Activated CD8-positive, alpha-beta T cell treated with anti-CD3 and anti-CD28 coated beads, Interleukin-2, amount 10 ng/mL, durations not matched to agents 7 days and 5 days (primary cell): ENCODE results near the gene CTNNBIP1. TPM values are rescaled to one million over a fixed set of nuclear protein-coding genes. Genes with fewer than 3 reads are reported as not detected.

Experiments used
- ATAC-seq: fragments of 150-1000 bp; cut with Tn5 transposase; one replicate; pipeline ENCODE4 v1.10.0; 2021; ENCODE audit warnings: moderate library complexity
- CTCF ChIA-PET: fragments of 350-600 bp; sonication (Branson Sonifier 250); formaldehyde crosslinking; loops from one replicate; lab custom pipeline; 2021; ENCODE audit warnings: antibody characterized with exemption; lab: Charles Lee
- POLR2A ChIA-PET: fragments of 350-600 bp; sonication (Branson Sonifier 250); formaldehyde crosslinking; loops from one replicate; lab custom pipeline; 2021; ENCODE audit warnings: antibody characterized with exemption; lab: Charles Lee
- DNase-seq: peaks from one replicate; pipeline ENCODE4 v3.0.0-alpha.2; 2020
- H3K27ac Mint-ChIP-seq: one replicate; pipeline ENCODE4 v1.8.0; 2021; ENCODE audit warnings: mild to moderate bottlenecking, mixed read lengths
- H3K27me3 Mint-ChIP-seq: one replicate; pipeline ENCODE4 v1.8.0; 2021; ENCODE audit warnings: low read depth, mixed read lengths
- H3K36me3 Mint-ChIP-seq: one replicate; pipeline ENCODE4 v1.8.0; 2021; ENCODE audit warnings: low read depth, mixed read lengths
- H3K4me1 Mint-ChIP-seq: one replicate; pipeline ENCODE4 v1.8.0; 2021; ENCODE audit warnings: low read depth, mixed read lengths
- H3K4me3 Mint-ChIP-seq: one replicate; pipeline ENCODE4 v1.8.0; 2021; ENCODE audit warnings: mild to moderate bottlenecking, mixed read lengths
- H3K9me3 Mint-ChIP-seq: one replicate; pipeline ENCODE4 v1.8.0; 2022; ENCODE audit warnings: mixed read lengths; ENCODE audit not compliant: insufficient read depth
- total RNA-seq, 2 experiments: library from RNA; stranded (reverse); gene quantifications; one replicate each; pipeline ENCODE4 v1.2.3, GENCODE V29; 2021

The CTNNBIP1 gene
- total RNA-seq, 2 experiments from 2014 or later: 18.2 to 23.6 TPM

- H3K27me3 Mint-ChIP-seq: peaks cover 2% of the 10 kb centered on the region
- H3K4me1 Mint-ChIP-seq: peaks cover 42% of the 10 kb centered on the region
- H3K27ac Mint-ChIP-seq: no peak overlapping the region
- H3K4me3 Mint-ChIP-seq: no peak overlapping the region
- no peak for ATAC-seq
- ChIA-PET CTCF (interaction anchor here (0.9 to 4.1 kb wide), 4 partner anchors 26 to 238 kb away, joined by 3 to 31 read pairs (median 4); partner anchors contain the start of gene TMEM201), POLR2A (interaction anchor here (0.8 kb wide), 1 partner anchor 52 kb away, joined by 4 read pairs; no protein-coding TSS in a partner anchor)
- H3K36me3 Mint-ChIP-seq: peaks cover 8% of the 10 kb centered on the region
- H3K9me3 Mint-ChIP-seq: no peaks in the 10 kb centered on the region
- DNase-seq: no peak
Measured at GRCh38 chr1:9826087-9826486, 84.0 kb downstream of the CTNNBIP1 start.

GRCh38 chr1:9825093-9826074, 84.7 kb downstream of the CTNNBIP1 start:
- H3K36me3 Mint-ChIP-seq: peaks cover 11% of the 10 kb centered on the region
- peak overlapping the region; percentile 67 for H3K27ac Mint-ChIP-seq

GRCh38 chr1:9824702-9825089, 85.4 kb downstream of the CTNNBIP1 start:
- ATAC-seq (no peak), DNase-seq (no peak)
- H3K4me3 Mint-ChIP-seq: peak overlapping the region; percentile 46
- H3K4me1 Mint-ChIP-seq: peaks cover 49% of the 10 kb centered on the region
- H3K36me3 Mint-ChIP-seq: peaks cover 13% of the 10 kb centered on the region
- no peaks in the 10 kb centered on the region for H3K9me3 Mint-ChIP-seq
- no peaks in the 10 kb centered on the region for H3K27me3 Mint-ChIP-seq
- ChIA-PET CTCF (interaction anchor here (1.4 to 4.1 kb wide), 2 partner anchors 40 to 126 kb away, joined by 3 to 31 read pairs; no protein-coding TSS in a partner anchor), POLR2A (no interaction called here)
- peak overlapping the region; percentile 39 for H3K27ac Mint-ChIP-seq

More at GRCh38 chr1:9825093-9826074, 84.7 kb downstream of the CTNNBIP1 start:
- peaks cover 45% of the 10 kb centered on the region for H3K4me1 Mint-ChIP-seq
- peak overlapping the region; percentile 46 for H3K4me3 Mint-ChIP-seq
- H3K27me3 Mint-ChIP-seq: peaks cover 2% of the 10 kb centered on the region
- no peaks in the 10 kb centered on the region for H3K9me3 Mint-ChIP-seq
- ATAC-seq: peak; percentile 27
- DNase-seq: peak; percentile 56
- ChIA-PET POLR2A (interaction anchor here (0.8 kb wide), 1 partner anchor 53 kb away, joined by 4 read pairs; no protein-coding TSS in a partner anchor), CTCF (interaction anchor here (0.9 to 4.1 kb wide), 4 partner anchors 26 to 237 kb away, joined by 3 to 31 read pairs (median 4); partner anchors contain the start of gene TMEM201)

DNA sequence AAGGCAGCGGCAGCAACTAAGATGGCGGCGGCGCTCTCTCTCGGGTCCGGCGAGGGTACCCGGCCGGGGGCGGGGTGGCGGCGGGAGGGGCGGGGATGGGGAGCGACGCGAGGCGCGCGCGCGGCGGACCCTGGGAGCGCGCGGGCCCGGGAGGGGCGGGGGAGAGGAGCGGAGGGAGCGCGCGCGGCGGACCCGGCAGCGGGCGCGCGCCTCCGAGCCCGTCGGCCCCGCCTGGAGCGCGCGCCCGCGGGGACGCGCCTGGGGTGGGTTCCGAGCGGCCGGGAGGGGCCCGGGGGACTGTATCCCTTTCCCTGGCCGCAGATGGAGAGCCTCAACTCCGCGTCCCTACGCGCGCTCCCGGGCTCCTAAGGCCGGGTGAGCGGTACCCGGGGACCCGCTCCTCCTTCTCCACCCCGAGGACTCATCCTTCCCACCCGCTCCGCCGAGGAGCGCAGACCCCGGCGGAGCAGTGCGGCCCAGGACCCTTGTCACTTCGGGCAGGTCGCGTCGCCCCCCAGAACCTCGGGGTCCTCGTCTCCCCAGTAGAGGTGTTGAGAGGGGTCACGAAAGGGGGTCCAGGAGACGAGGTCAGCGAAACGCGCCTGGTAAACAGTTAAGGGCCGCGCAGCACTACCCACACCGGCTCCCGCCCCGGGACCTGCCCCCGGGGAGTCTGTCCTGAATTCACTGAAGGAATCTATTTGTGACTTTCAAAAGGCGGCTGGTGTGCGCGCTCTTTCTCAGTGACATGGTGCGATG, 85.9 kb downstream of the CTNNBIP1 start, which contains the start of gene CLSTN1:
TSS of gene CLSTN1 (minus strand) at position 23 of the 759 bp plus-strand sequence. CDS start 232 bp downstream, outside the sequence.
- ChIA-PET CTCF (interaction anchor here (4.1 kb wide), 1 partner anchor 39 kb away, joined by 31 read pairs; no protein-coding TSS in a partner anchor), POLR2A (no interaction called here)
- peaks cover 49% of the 10 kb centered on the region for H3K4me1 Mint-ChIP-seq
- H3K4me3 Mint-ChIP-seq: peak within 1 kb of the TSS; percentile 98
- H3K9me3 Mint-ChIP-seq: no peaks in the 10 kb centered on the region
- no peaks in the 10 kb centered on the region for H3K27me3 Mint-ChIP-seq
- H3K27ac Mint-ChIP-seq: peak within 1 kb of the TSS; percentile 92
- ATAC-seq (peak; percentile 81), DNase-seq (peak; percentile 94)
- H3K36me3 Mint-ChIP-seq: peaks cover 16% of the 10 kb centered on the region

GRCh38 chr1:9823693-9823942, 86.5 kb downstream of the CTNNBIP1 start:
- CTCF ChIA-PET: no interaction called here
- Mint-ChIP-seq H3K36me3 (peaks cover 19% of the 10 kb centered on the region), H3K4me1 (peaks cover 49% of the 10 kb centered on the region), H3K27ac (peak overlapping the region; percentile 63), H3K9me3 (no peaks in the 10 kb centered on the region), H3K4me3 (peak overlapping the region; percentile 53), H3K27me3 (no peaks in the 10 kb centered on the region)
- ATAC-seq (peak; percentile 45), DNase-seq (no peak)
- POLR2A ChIA-PET: no interaction called here

DNA sequence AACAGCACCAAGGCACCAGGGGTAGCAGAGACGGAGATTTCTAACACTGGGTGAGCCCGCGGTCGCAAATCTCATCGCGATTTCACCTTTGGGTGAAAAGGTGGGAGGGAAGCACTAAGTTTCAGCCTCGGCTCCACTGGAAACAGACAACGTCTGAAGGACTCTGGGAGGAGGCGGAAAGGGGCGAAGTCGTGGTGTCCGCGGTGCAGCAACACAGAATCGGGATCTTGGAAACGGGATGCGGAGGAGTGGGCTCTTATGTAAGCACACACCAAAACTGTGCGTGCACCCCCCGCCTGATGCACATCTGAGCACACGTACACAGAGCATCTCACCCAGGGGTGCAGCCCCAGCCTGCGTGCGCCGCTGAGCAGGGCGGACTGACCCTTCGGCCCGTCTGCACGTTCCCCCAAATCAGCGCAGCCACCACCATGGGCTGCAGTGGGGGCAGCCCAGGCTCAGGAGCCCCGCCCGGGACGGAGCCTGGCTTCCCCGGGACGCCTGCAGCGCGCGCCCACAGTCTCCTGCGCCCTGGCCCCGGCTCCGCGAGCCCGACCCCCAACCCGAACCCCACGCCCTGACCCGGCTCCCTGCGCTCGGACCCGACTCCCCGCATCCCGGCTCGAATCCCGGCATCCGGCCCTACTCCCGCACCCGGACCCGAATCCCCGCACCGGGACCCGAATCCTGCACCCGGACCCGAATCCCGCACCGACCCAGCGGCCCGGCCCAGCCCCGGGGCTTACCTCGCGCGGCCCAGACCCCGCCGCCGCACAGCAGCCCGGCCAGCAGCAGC, 87.0 kb downstream of the CTNNBIP1 start:
- ChIA-PET POLR2A (no interaction called here), CTCF (interaction anchor here (1.5 to 2.7 kb wide), 3 partner anchors 39 to 196 kb away, joined by 3 to 24 read pairs (median 6); no protein-coding TSS in a partner anchor)
- peak overlapping the region; percentile 98 for H3K4me3 Mint-ChIP-seq
- no peaks in the 10 kb centered on the region for H3K27me3 Mint-ChIP-seq
- H3K4me1 Mint-ChIP-seq: peaks cover 49% of the 10 kb centered on the region
- peaks cover 19% of the 10 kb centered on the region for H3K36me3 Mint-ChIP-seq
- H3K9me3 Mint-ChIP-seq: no peaks in the 10 kb centered on the region
- DNase-seq: peak; percentile 47
- peak; percentile 28 for ATAC-seq
- H3K27ac Mint-ChIP-seq: peak overlapping the region; percentile 92

DNA sequence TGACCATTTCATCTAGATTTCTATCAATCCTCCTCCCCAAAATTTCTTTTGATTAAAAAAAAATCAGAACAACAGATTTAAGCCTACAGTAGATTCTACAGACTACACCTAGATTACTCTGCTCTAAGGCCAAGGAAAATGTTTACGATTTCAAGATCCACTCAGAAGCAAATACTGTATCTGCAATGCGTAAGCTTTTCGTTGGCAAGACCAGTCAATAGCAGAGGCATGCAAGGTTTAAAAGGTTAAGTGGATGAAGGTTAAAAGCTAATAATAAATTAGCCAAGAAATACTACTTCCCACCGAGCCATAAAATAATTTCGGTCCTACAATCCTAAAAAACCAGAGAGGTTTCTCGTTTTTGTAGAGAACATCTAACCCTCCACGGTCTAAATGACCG, 87.6 kb downstream of the CTNNBIP1 start:
- POLR2A ChIA-PET: interaction anchor here (0.7 kb wide), 1 partner anchor 249 kb away, joined by 3 read pairs; no protein-coding TSS in a partner anchor
- Mint-ChIP-seq H3K27ac (peak overlapping the region; percentile 92), H3K4me1 (peaks cover 45% of the 10 kb centered on the region), H3K36me3 (peaks cover 19% of the 10 kb centered on the region), H3K27me3 (no peaks in the 10 kb centered on the region), H3K9me3 (no peaks in the 10 kb centered on the region), H3K4me3 (peak overlapping the region; percentile 98)
- CTCF ChIA-PET: interaction anchor here (1.5 to 2.7 kb wide), 3 partner anchors 38 to 195 kb away, joined by 3 to 24 read pairs (median 6); no protein-coding TSS in a partner anchor
- no peak for ATAC-seq
- DNase-seq: no peak

DNA sequence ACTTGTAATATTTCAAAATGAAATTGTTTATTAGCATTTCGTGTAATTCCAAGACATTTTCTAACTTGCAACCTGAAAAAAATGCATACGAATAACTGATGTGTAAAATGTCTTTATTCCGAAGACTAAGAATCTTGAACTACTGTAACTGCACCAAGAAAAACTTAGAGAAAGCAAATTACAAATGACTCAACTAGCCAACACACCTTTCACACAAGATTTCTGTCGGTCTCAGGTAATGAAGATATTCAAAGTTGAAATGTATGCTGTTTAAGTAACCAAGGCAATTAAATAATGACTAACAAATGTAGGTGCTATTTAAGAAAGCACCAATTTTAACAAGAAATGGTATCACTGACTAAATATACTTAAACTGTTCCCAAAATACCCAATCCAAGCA, 88.4 kb downstream of the CTNNBIP1 start:
- DNase-seq (no peak), ATAC-seq (no peak)
- no peak overlapping the region for H3K27ac Mint-ChIP-seq
- ChIA-PET CTCF (interaction anchor here (1.5 to 2.7 kb wide), 3 partner anchors 37 to 195 kb away, joined by 3 to 24 read pairs (median 6); no protein-coding TSS in a partner anchor), POLR2A (no interaction called here)
- peak overlapping the region; percentile 98 for H3K4me3 Mint-ChIP-seq
- peaks cover 24% of the 10 kb centered on the region for H3K36me3 Mint-ChIP-seq
- no peaks in the 10 kb centered on the region for H3K9me3 Mint-ChIP-seq
- H3K27me3 Mint-ChIP-seq: no peaks in the 10 kb centered on the region
- peaks cover 42% of the 10 kb centered on the region for H3K4me1 Mint-ChIP-seq

- ATAC-seq (no peak), DNase-seq (no peak)
- Mint-ChIP-seq H3K27ac (no peak overlapping the region), H3K27me3 (no peaks in the 10 kb centered on the region), H3K4me1 (peaks cover 38% of the 10 kb centered on the region), H3K4me3 (no peak overlapping the region), H3K36me3 (peaks cover 30% of the 10 kb centered on the region), H3K9me3 (no peaks in the 10 kb centered on the region)
- ChIA-PET CTCF (interaction anchor here (0.9 to 2.7 kb wide), 2 partner anchors 36 to 205 kb away, joined by 3 to 24 read pairs; no protein-coding TSS in a partner anchor), POLR2A (interaction anchor here (0.7 kb wide), 1 partner anchor 104 kb away, joined by 4 read pairs; no protein-coding TSS in a partner anchor)
Measured at GRCh38 chr1:9820521-9820920, 89.5 kb downstream of the CTNNBIP1 start.

GRCh38 chr1:9817734-9818133, 92.3 kb downstream of the CTNNBIP1 start:
- no peaks in the 10 kb centered on the region for H3K27me3 Mint-ChIP-seq
- no peak overlapping the region for H3K27ac Mint-ChIP-seq
- CTCF ChIA-PET: interaction anchor here (1.3 kb wide), 1 partner anchor 133 kb away, joined by 3 read pairs; no protein-coding TSS in a partner anchor
- no peak for DNase-seq
- no peak for ATAC-seq
- H3K4me1 Mint-ChIP-seq: peaks cover 28% of the 10 kb centered on the region
- H3K36me3 Mint-ChIP-seq: peaks cover 31% of the 10 kb centered on the region
- no peak overlapping the region for H3K4me3 Mint-ChIP-seq
- no peaks in the 10 kb centered on the region for H3K9me3 Mint-ChIP-seq
- POLR2A ChIA-PET: interaction anchor here (0.9 kb wide), 1 partner anchor 18 kb away, joined by 3 read pairs; no protein-coding TSS in a partner anchor
